Caco-2 (cell line): ENCODE results near the gene PPARG. TPM values are rescaled to one million over a fixed set of nuclear protein-coding genes. Genes with fewer than 3 reads are reported as not detected.

Source experiments
- BruUV-seq: library from RNA; stranded (reverse); fragments of 400-500 nt; replicated peaks from 2 replicates; lab custom pipeline; 2021; lab: Mats Ljungman, UMichigan
- CTCF ChIA-PET: fragments of 300-600 bp; sonication (Branson Sonifier 250); formaldehyde crosslinking; loops from one replicate; lab custom pipeline; 2022; ENCODE audit warnings: antibody characterized with exemption; lab: Charles Lee
- POLR2A ChIA-PET: fragments of 300-600 bp; sonication (Branson Sonifier 250); formaldehyde crosslinking; loops from one replicate; lab custom pipeline; 2022; ENCODE audit warnings: antibody characterized with exemption; lab: Charles Lee
- DNase-seq, 2 experiments: peaks; one replicate each; pipeline versions ENCODE4 v3.0.0 to v3.0.0-alpha.2; 2020 to 2022
- H3K27me3 ChIP-seq: replicated peaks from 2 replicates; pipeline ENCODE4 v1.6.0; 2011; ENCODE audit warnings: low read length; ENCODE audit not compliant: control insufficient read depth, insufficient read depth
- H3K36me3 ChIP-seq: 2 replicates; pipeline ENCODE4 v1.5.1; 2011; ENCODE audit warnings: low read length; ENCODE audit not compliant: control insufficient read depth, insufficient read depth
- H3K4me1 ChIP-seq: fragments of 250-450 bp; sonication (Bioruptor Pico); 2 replicates; pipeline ENCODE4 v1.5.1; 2020; ENCODE audit warnings: mild to moderate bottlenecking
- H3K4me3 ChIP-seq: 2 replicates; pipeline ENCODE4 v1.5.1; 2011; ENCODE audit warnings: low read depth, mild to moderate bottlenecking, control low read depth, low read length
- H3K9me3 ChIP-seq: fragments of 250-450 bp; sonication (Bioruptor Pico); 2 replicates; pipeline ENCODE4 v1.5.1; 2020; ENCODE audit warnings: mild to moderate bottlenecking, moderate library complexity
- H3K27ac Mint-ChIP-seq: one replicate; pipeline ENCODE4 v1.8.0; 2022; ENCODE audit warnings: mixed read lengths; ENCODE audit not compliant: unreplicated experiment
- H3K27me3 Mint-ChIP-seq: one replicate; pipeline ENCODE4 v1.8.0; 2022; ENCODE audit warnings: mixed read lengths; ENCODE audit not compliant: insufficient read depth, unreplicated experiment
- H3K36me3 Mint-ChIP-seq: one replicate; pipeline ENCODE4 v1.8.0; 2022; ENCODE audit warnings: mild to moderate bottlenecking, mixed read lengths; ENCODE audit not compliant: insufficient read depth, unreplicated experiment
- H3K4me1 Mint-ChIP-seq: one replicate; pipeline ENCODE4 v1.8.0; 2022; ENCODE audit warnings: low read depth, mixed read lengths; ENCODE audit not compliant: unreplicated experiment
- H3K4me3 Mint-ChIP-seq: one replicate; pipeline ENCODE4 v1.8.0; 2022; ENCODE audit warnings: mild to moderate bottlenecking, moderate library complexity, mixed read lengths; ENCODE audit not compliant: unreplicated experiment
- H3K9me3 Mint-ChIP-seq: one replicate; pipeline ENCODE4 v1.8.0; 2022; ENCODE audit warnings: mixed read lengths; ENCODE audit not compliant: unreplicated experiment
- CTCF ChIP-seq, 2 experiments: fragments of 200-600 bp in 1 of 2; IDR thresholded peaks; 1 replicate in 1 of 2; 2 replicates in 1 of 2; pipeline versions ENCODE4 v1.5.1 to v1.8.0; 2011 to 2022; ENCODE audit warnings: antibody characterized with exemption in 1 of 2, control low read depth in 1 of 2, inconsistent platforms in 1 of 2, low read depth in 1 of 2, low read length in 1 of 2, mild to moderate bottlenecking in 1 of 2, moderate library complexity in 1 of 2; ENCODE audit not compliant: insufficient read depth in 1 of 2, severe bottlenecking in 1 of 2, unreplicated experiment in 1 of 2
- intact Hi-C: fragments of 100-400 bp; cut with micrococcal nuclease; formaldehyde crosslinking; loops from one replicate; pipeline ENCODE4 v1.10.0; 2022; ENCODE audit not compliant: unreplicated experiment
- total RNA-seq: library from RNA; stranded (reverse); gene quantifications from 2 replicates; pipeline ENCODE4 v1.2.3, GENCODE V29; 2022

The PPARG gene
- total RNA-seq, 1 experiment from 2014 or later = 15.6 TPM

GRCh38 chr3:12252889-12253288, 36.0 kb upstream of the PPARG start:
- BruUV-seq = no TSS peak

GRCh38 chr3:12253516-12254343, 35.1 kb upstream of the PPARG start:
- no peaks in the 10 kb centered on the region for H3K36me3 Mint-ChIP-seq
- intact Hi-C loops = loop anchor here (2.0 kb wide), 2 partner anchors 23 to 33 kb away; no protein-coding TSS in a partner anchor
- no TSS peak for BruUV-seq
- peaks cover 28% of the 10 kb centered on the region for H3K4me1 ChIP-seq
- peak overlapping the region; percentile 15 for H3K4me3 Mint-ChIP-seq
- H3K4me3 ChIP-seq = no peak overlapping the region
- DNase-seq = peak; percentile 66 to 80
- H3K9me3 ChIP-seq = peaks cover 11% of the 10 kb centered on the region
- ChIA-PET POLR2A (no interaction called here), CTCF (interaction anchor here (0.7 kb wide), 1 partner anchor 226 kb away, joined by 5 read pairs; no protein-coding TSS in a partner anchor)
- H3K9me3 Mint-ChIP-seq = peaks cover 21% of the 10 kb centered on the region
- no peak for TF ChIP-seq CTCF (IDR thresholded peaks at IDR 0.05; ENCODE audit: insufficient read depth in 1 of 2, low read depth in 1 of 2, low read length in 1 of 2, severe bottlenecking in 1 of 2, unreplicated experiment in 1 of 2)
- peaks cover 37% of the 10 kb centered on the region for H3K4me1 Mint-ChIP-seq
- H3K36me3 ChIP-seq = no peaks in the 10 kb centered on the region
- peak overlapping the region; percentile 35 for H3K27ac Mint-ChIP-seq
- H3K27me3 ChIP-seq = no peaks in the 10 kb centered on the region
- no peaks in the 10 kb centered on the region for H3K27me3 Mint-ChIP-seq

More at GRCh38 chr3:12252889-12253288, 36.0 kb upstream of the PPARG start:
- H3K9me3 ChIP-seq = peaks cover 11% of the 10 kb centered on the region
- Mint-ChIP-seq H3K27ac (peak overlapping the region; percentile 13), H3K27me3 (no peaks in the 10 kb centered on the region), H3K9me3 (peaks cover 24% of the 10 kb centered on the region), H3K36me3 (no peaks in the 10 kb centered on the region), H3K4me1 (peaks cover 37% of the 10 kb centered on the region), H3K4me3 (no peak overlapping the region)
- intact Hi-C loops = loop anchor here (2.0 kb wide), 1 partner anchor 22 kb away; no protein-coding TSS in a partner anchor
- ChIA-PET POLR2A (no interaction called here), CTCF (no interaction called here)
- DNase-seq = peak in 1 of 2 experiments; percentile 17
- H3K4me3 ChIP-seq = no peak overlapping the region
- no peaks in the 10 kb centered on the region for H3K27me3 ChIP-seq
- H3K4me1 ChIP-seq = peaks cover 28% of the 10 kb centered on the region
- no peak for TF ChIP-seq CTCF (IDR thresholded peaks at IDR 0.05; ENCODE audit: insufficient read depth in 1 of 2, low read depth in 1 of 2, low read length in 1 of 2, severe bottlenecking in 1 of 2, unreplicated experiment in 1 of 2)
- H3K36me3 ChIP-seq = no peaks in the 10 kb centered on the region

- intact Hi-C loops = loop anchor here (2.0 kb wide), 1 partner anchor 31 kb away; no protein-coding TSS in a partner anchor
- H3K9me3 ChIP-seq = no peaks in the 10 kb centered on the region
- no peaks in the 10 kb centered on the region for H3K36me3 ChIP-seq
- H3K27ac Mint-ChIP-seq = no peak overlapping the region
- DNase-seq = peak in 1 of 2 experiments; percentile 9
- H3K27me3 ChIP-seq = no peaks in the 10 kb centered on the region
- BruUV-seq = no TSS peak
- no peak overlapping the region for H3K4me3 Mint-ChIP-seq
- H3K4me1 Mint-ChIP-seq = peaks cover 37% of the 10 kb centered on the region
- H3K27me3 Mint-ChIP-seq = no peaks in the 10 kb centered on the region
- no peaks in the 10 kb centered on the region for H3K36me3 Mint-ChIP-seq
- H3K4me1 ChIP-seq = peaks cover 28% of the 10 kb centered on the region
- POLR2A ChIA-PET = no interaction called here
- no peak overlapping the region for H3K4me3 ChIP-seq
- peaks cover 5% of the 10 kb centered on the region for H3K9me3 Mint-ChIP-seq
- TF ChIP-seq CTCF (IDR thresholded peaks at IDR 0.05; ENCODE audit: insufficient read depth in 1 of 2, low read depth in 1 of 2, low read length in 1 of 2, severe bottlenecking in 1 of 2, unreplicated experiment in 1 of 2) = no peak
- CTCF ChIA-PET = no interaction called here
Observed at GRCh38 chr3:12255393-12255792, 33.5 kb upstream of the PPARG start.
